ENCODE measurements around the gene PTCD3.

The PTCD3 gene

DNA sequence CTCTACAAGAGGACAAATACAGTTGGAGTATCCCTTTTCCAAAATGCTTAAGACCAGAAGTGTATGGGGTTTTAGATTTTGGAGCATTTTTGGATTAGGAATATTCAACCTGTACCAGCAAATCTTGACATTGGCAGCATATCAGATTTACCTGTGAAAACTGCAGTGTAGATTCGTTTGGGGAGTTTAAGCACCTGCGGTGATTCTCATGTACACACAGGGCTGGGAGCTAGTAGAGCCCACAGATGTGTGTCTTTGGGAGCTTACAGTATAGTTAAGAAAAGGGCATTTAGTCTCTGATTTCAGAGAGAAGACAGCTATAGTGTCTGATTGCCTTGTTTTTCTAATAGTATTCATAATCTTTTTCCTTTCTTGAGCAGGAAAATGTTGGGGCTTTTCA, 30.1 kb downstream of the PTCD3 start:
- TF ChIP-seq, protein P1, sequence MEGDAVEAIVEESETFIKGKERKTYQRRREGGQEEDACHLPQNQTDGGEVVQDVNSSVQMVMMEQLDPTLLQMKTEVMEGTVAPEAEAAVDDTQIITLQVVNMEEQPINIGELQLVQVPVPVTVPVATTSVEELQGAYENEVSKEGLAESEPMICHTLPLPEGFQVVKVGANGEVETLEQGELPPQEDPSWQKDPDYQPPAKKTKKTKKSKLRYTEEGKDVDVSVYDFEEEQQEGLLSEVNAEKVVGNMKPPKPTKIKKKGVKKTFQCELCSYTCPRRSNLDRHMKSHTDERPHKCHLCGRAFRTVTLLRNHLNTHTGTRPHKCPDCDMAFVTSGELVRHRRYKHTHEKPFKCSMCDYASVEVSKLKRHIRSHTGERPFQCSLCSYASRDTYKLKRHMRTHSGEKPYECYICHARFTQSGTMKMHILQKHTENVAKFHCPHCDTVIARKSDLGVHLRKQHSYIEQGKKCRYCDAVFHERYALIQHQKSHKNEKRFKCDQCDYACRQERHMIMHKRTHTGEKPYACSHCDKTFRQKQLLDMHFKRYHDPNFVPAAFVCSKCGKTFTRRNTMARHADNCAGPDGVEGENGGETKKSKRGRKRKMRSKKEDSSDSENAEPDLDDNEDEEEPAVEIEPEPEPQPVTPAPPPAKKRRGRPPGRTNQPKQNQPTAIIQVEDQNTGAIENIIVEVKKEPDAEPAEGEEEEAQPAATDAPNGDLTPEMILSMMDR (IDR thresholded peaks at IDR 0.05; ENCODE audit: low read depth, low read length): no peak

DNA sequence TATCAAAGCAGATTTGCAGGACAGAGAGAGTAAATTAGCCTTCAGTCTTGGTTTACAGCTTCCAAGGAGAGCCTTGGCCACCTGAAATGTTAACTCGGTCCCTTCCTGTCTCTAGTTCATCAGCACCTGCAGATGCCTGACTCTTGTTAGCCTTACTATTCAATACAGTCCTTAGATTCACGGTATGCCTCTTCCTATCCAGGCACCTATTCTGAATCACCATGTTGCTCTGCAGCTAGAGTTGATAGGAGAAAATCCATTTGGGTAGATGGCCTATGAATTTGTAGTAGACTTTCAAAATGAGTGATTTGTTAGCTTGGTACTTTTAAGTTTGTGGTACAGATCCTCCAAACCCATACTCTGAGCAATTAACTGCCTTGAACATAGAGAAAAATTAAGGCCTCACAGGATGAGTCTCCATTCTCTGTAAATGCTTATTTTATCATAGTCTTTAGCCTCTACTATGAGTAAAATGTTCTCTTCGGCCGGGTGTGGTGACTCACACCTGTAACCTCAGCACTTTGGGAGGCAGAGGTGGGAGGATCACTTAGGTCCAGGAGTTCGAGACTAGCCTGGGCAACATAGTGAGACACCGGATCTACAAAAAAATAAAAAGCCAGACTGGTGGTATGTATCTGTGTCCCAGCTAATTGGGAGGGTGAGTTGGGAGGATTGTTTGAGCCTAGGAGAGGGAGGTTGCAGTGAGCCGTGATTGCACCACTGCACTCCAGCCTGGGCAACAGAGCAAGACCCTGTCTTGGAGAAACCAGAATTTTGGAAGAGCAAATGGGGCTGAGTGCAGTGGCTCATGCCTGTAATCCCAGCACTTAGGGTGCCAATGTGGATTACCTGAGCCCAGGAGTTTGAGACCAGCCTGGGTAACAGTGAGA, 32.9 kb downstream of the PTCD3 start:
- H3K4me3 ChIP-seq (ENCODE audit: low read depth, low read length): no peak overlapping the region
- TF ChIP-seq, protein P1 (IDR thresholded peaks at IDR 0.05; ENCODE audit: low read depth, low read length): no peak

More for the DNA sequence above, 30.1 kb downstream of the PTCD3 start:
- H3K4me3 ChIP-seq (ENCODE audit: low read depth, low read length): no peak overlapping the region

DNA sequence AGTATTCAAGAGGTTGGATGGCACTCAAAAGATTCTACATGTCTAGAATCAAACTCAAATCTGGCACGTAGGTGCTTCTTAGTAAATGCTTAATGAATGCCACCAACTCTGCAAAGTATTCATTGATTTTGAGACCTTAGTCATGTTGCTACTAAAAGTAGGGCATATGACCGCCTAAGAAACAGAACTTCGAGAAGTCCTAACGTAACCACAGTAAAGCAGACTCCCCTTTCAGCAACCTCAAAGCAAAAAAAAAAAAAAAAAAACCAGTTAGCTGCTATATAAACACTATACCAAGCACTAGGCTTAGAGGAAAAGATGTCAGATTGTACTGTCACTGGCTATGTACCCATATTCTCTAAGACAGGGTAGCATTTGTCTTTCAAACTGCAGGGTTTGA, 33.9 kb downstream of the PTCD3 start:
- TF ChIP-seq, protein P1 (IDR thresholded peaks at IDR 0.05; ENCODE audit: low read depth, low read length): no peak
- no peak overlapping the region for H3K4me3 ChIP-seq (ENCODE audit: low read depth, low read length)

DNA sequence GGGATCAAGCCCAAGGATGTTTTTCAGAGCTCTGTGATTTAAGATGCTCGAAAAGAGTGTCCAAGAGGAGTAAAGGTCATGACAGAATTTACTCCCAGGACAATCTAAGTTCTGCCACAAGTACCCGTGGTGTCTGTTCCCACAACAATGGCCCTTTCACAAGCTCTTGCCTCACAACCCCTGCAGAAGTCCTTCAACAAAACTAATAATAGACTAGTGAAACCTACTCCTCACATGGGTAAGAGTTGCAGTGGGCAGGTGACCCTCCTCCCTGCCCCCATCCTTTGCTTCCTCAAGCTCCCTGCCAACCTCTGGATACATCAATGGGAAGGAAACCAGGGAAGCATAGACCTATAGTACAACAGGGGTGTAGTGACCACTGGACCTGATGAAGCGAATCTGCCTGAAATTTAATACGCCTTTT, 34.9 kb downstream of the PTCD3 start:
- no peak overlapping the region for H3K4me3 ChIP-seq (ENCODE audit: low read depth, low read length)
- TF ChIP-seq, protein P1 (IDR thresholded peaks at IDR 0.05; ENCODE audit: low read depth, low read length): no peak

DNA sequence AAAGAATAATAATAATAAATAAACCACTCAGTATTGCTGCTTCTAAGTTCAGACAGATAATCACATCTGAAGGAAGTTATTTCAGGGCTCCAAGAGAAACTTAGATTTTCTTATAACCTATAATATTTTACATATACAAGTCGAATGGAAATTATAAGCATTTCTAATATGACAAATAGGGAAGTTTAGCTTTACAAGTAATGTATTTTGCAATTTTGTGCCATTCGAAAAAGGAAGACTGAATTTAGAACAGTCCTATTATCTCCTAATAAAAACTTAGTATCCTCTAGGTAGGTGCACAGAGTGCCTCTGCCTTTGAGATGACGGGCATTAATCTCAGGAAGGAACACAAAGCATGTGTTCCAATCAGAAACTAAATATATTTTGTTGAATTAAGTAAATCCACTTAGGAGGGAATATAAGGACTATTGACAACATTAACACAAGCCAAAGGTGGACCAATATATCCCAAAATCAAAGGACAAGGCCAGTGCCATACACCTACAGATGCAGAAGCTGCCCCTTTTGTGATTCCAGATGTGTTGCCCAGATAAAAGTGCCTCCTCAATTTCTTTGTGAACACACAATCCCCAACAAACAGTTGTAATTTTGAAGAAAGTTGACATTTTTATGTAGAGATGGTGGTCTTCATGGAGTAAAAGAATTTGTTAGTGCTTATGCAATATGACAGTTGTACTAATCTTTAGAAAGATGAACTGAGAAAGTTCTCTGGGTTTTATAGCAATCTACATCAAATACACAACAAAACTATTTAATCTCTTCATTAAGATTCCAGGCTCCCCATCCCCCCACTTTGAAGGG, 36.6 kb downstream of the PTCD3 start:
- no peak overlapping the region for H3K4me3 ChIP-seq (ENCODE audit: low read depth, low read length)
- TF ChIP-seq, protein P1 (IDR thresholded peaks at IDR 0.05; ENCODE audit: low read depth, low read length): no peak

DNA sequence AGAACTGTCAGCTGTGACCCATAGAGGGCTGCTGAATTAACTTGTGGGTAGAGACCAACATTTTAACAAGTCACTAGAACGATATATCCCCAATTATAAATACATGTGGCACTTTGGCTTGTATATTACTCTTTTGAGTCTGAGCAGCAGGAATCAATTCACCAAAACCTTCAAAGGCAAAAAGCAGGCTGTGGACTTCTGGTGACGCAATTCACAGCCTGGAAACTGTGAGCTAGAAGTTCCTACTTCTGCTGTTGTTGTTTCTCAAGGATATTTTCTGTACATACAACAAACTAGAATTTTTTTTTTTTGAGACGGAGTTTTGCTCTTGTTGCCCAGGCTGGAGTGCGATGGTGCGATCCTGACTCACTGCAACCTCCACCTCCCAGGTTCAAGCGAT, 37.3 kb downstream of the PTCD3 start:
- TF ChIP-seq, protein P1 (IDR thresholded peaks at IDR 0.05; ENCODE audit: low read depth, low read length): no peak
- no peak overlapping the region for H3K4me3 ChIP-seq (ENCODE audit: low read depth, low read length)
